Neural progenitor cell (in vitro differentiated cells): ENCODE results near the gene C20orf141. TPM values are rescaled to one million over a fixed set of nuclear protein-coding genes. Genes with fewer than 3 reads are reported as not detected.

Experiments
- DNase-seq: peaks from one replicate; pipeline ENCODE4 v3.0.0-alpha.2; 2016; ENCODE audit warnings: low spot score
- H2AFZ ChIP-seq: fragments of 200-600 bp; sonication (generic); replicated peaks from 2 replicates; pipeline ENCODE4 v1.6.1; 2016; ENCODE audit warnings: antibody characterized with exemption
- H3F3A ChIP-seq: fragments of 200-600 bp; sonication (generic); 2 replicates; pipeline ENCODE4 v1.6.1; 2016; ENCODE audit warnings: antibody characterized with exemption, low read depth
- H3K27ac ChIP-seq: fragments of 200-600 bp; sonication (generic); 2 replicates; pipeline ENCODE4 v1.5.1; 2016; ENCODE audit warnings: mild to moderate bottlenecking
- H3K27me3 ChIP-seq: fragments of 200-600 bp; sonication (generic); 2 replicates; pipeline ENCODE4 v1.6.1; 2016; ENCODE audit warnings: mild to moderate bottlenecking, moderate library complexity
- H3K36me3 ChIP-seq: fragments of 200-600 bp; sonication (generic); 2 replicates; pipeline ENCODE4 v1.5.1; 2016
- H3K4me1 ChIP-seq: fragments of 200-600 bp; sonication (generic); 2 replicates; pipeline ENCODE4 v1.6.1; 2016; ENCODE audit warnings: mixed run types
- H3K4me2 ChIP-seq: fragments of 200-600 bp; sonication (generic); 2 replicates; pipeline ENCODE4 v1.6.1; 2016
- H3K4me3 ChIP-seq: fragments of 200-600 bp; sonication (generic); 2 replicates; pipeline ENCODE4 v1.5.1; 2016
- H3K79me2 ChIP-seq: fragments of 200-600 bp; sonication (generic); 2 replicates; pipeline ENCODE4 v1.6.1; 2016; ENCODE audit warnings: low read depth
- H3K9ac ChIP-seq: fragments of 200-600 bp; sonication (generic); 2 replicates; pipeline ENCODE4 v1.6.1; 2016
- H3K9me3 ChIP-seq: fragments of 200-600 bp; sonication (generic); 2 replicates; pipeline ENCODE4 v1.5.1; 2016; ENCODE audit warnings: low read depth
- H4K20me1 ChIP-seq: fragments of 200-600 bp; sonication (generic); 2 replicates; pipeline ENCODE4 v1.6.1; 2016; ENCODE audit warnings: low read depth
- H3K27ac Mint-ChIP-seq: 3 replicates; pipeline ENCODE4 v1.8.0; 2021; ENCODE audit warnings: mixed read lengths
- H3K27me3 Mint-ChIP-seq: 2 replicates; pipeline ENCODE4 v1.8.0; 2022; ENCODE audit warnings: low read depth, mild to moderate bottlenecking, inconsistent platforms, moderate library complexity, mixed read lengths; ENCODE audit not compliant: insufficient read depth
- H3K36me3 Mint-ChIP-seq: 3 replicates; pipeline ENCODE4 v1.8.0; 2021; ENCODE audit warnings: mixed read lengths
- H3K4me1 Mint-ChIP-seq: 3 replicates; pipeline ENCODE4 v1.8.0; 2021; ENCODE audit warnings: mixed read lengths
- H3K4me3 Mint-ChIP-seq: 3 replicates; pipeline ENCODE4 v1.8.0; 2021; ENCODE audit warnings: mild to moderate bottlenecking, moderate library complexity, mixed read lengths
- H3K9me3 Mint-ChIP-seq: 3 replicates; pipeline ENCODE4 v1.8.0; 2020; ENCODE audit warnings: mixed read lengths
- CTCF ChIP-seq: fragments of 200-600 bp; sonication (generic); IDR thresholded peaks from 2 replicates; pipeline ENCODE4 v1.5.1; 2017; ENCODE audit warnings: antibody characterized with exemption, mild to moderate bottlenecking
- EZH2 ChIP-seq: fragments of 200-600 bp; sonication (generic); IDR thresholded peaks from 2 replicates; pipeline ENCODE4 v1.6.1; 2017; ENCODE audit warnings: antibody characterized with exemption, mild to moderate bottlenecking, moderate library complexity
- EZH2phosphoT487 ChIP-seq: fragments of 200-600 bp; sonication (generic); IDR thresholded peaks from 2 replicates; pipeline ENCODE4 v1.6.1; 2017; ENCODE audit warnings: antibody characterized with exemption
- total RNA-seq: library from RNA; depleted of rRNA; stranded (reverse); fragments of >200 nt; gene quantifications from 2 replicates; pipeline ENCODE4 v1.2.3, GENCODE V29; 2015; ENCODE audit warnings: low replicate concordance

The C20orf141 gene
- total RNA-seq, 1 donor from 2014 or later, result not detected

GRCh38 chr20:2865101-2865500 is 50.3 kb downstream of the C20orf141 start:
- peaks cover 5% of the 10 kb centered on the region for H3K27me3 Mint-ChIP-seq
- Histone ChIP-seq H3K27ac (no peak overlapping the region), H3K4me1 (no peaks in the 10 kb centered on the region), H3K9me3 (no peaks in the 10 kb centered on the region), H3K79me2 (no peaks in the 10 kb centered on the region), H4K20me1 (no peaks in the 10 kb centered on the region), H3K4me3 (no peak overlapping the region), H3K36me3 (no peaks in the 10 kb centered on the region), H3K4me2 (no peak overlapping the region), H3K9ac (no peak overlapping the region), H2AFZ (no peak overlapping the region), H3K27me3 (no peaks in the 10 kb centered on the region), H3F3A (no peaks in the 10 kb centered on the region)
- no peak for DNase-seq
- H3K4me1 Mint-ChIP-seq, result peaks cover 5% of the 10 kb centered on the region
- H3K4me3 Mint-ChIP-seq, result no peak overlapping the region
- TF ChIP-seq EZH2phosphoT487 (no peak), CTCF (no peak), EZH2 (no peak)
- H3K27ac Mint-ChIP-seq, result no peak overlapping the region
- H3K36me3 Mint-ChIP-seq, result peaks cover 19% of the 10 kb centered on the region
- no peaks in the 10 kb centered on the region for H3K9me3 Mint-ChIP-seq

Other genes starting within 250 kb of the C20orf141 start
- gene NOP56, start 162.4 kb upstream of the C20orf141 start, total RNA-seq, result 246 and 288 TPM in 2 replicates
- gene IDH3B, start 150.8 kb upstream of the C20orf141 start, total RNA-seq, result 94.3 and 111 TPM in 2 replicates
- gene EBF4, start 122.2 kb upstream of the C20orf141 start, total RNA-seq, result 1.9 and 2.5 TPM in 2 replicates
- 76.3 and 169 TPM in 2 replicates for gene CPXM1, start 14.4 kb upstream of the C20orf141 start, total RNA-seq
- gene TMEM239, start 1.4 kb downstream of the C20orf141 start, total RNA-seq, result not detected in 2 replicates
- gene PCED1A, start 25.7 kb downstream of the C20orf141 start, total RNA-seq, result 14.6 and 53.1 TPM in 2 replicates
- gene VPS16, start 25.8 kb downstream of the C20orf141 start, total RNA-seq, result 27.6 and 39.6 TPM in 2 replicates
- gene PTPRA, start 58.5 kb downstream of the C20orf141 start, total RNA-seq, result 77.7 and 89.4 TPM in 2 replicates
- 0.37 TPM in 1 of 2 replicates, not detected in the other for gene GNRH2, start 228.6 kb downstream of the C20orf141 start, total RNA-seq
- gene MRPS26, start 231.1 kb downstream of the C20orf141 start, total RNA-seq, result 37.0 and 71.8 TPM in 2 replicates